Gastrocnemius medialis (tissue), 4 donors: Measurements from ENCODE around the gene GALNT17. TPM values are rescaled to one million over a fixed set of nuclear protein-coding genes. Genes with fewer than 3 reads are reported as not detected.

Experiments used
- ATAC-seq, 2 donors: fragments of 150-250 bp; one replicate each; pipeline ENCODE4 v1.9.1; 2016
- DNase-seq, 2 donors: peaks; one replicate each; pipeline ENCODE4 v3.0.0-alpha.2; 2019
- H3K27ac ChIP-seq, 4 donors: fragments of 200-600 bp; sonication (generic); 1 replicate in 1 of 4; 2 replicates in 3 of 4; pipeline ENCODE4 v1.5.1; 2016 to 2018; ENCODE audit warnings: mild to moderate bottlenecking in 2 of 4, moderate library complexity in 1 of 4
- H3K27me3 ChIP-seq, 3 donors: fragments of 200-600 bp; sonication (generic) in 2 of 3; 1 replicate in 1 of 3; 2 replicates in 2 of 3; pipeline versions ENCODE4 v1.5.1 to v1.6.0; 2016 to 2019; ENCODE audit warnings: mild to moderate bottlenecking in 1 of 3, moderate library complexity in 1 of 3
- H3K36me3 ChIP-seq, 2 donors: fragments of 200-600 bp; sonication (generic) in 1 of 2; one replicate each; pipeline ENCODE4 v1.5.1; 2017 to 2018
- H3K4me1 ChIP-seq, 2 donors: fragments of 200-600 bp; sonication (generic) in 1 of 2; one replicate each; pipeline ENCODE4 v1.5.1; 2016 to 2017; ENCODE audit warnings: mild to moderate bottlenecking in 2 of 2
- H3K4me3 ChIP-seq, 4 donors: fragments of 200-600 bp; sonication (generic) in 3 of 4; 1 replicate in 1 of 4; 2 replicates in 3 of 4; pipeline ENCODE4 v1.5.1; 2016 to 2019; ENCODE audit warnings: mild to moderate bottlenecking in 2 of 4
- H3K9me3 ChIP-seq, 3 donors: fragments of 200-600 bp; sonication (generic) in 2 of 3; 1 replicate in 1 of 3; 2 replicates in 2 of 3; pipeline ENCODE4 v1.5.1; 2016 to 2019
- CTCF ChIP-seq, 5 experiments: fragments of 450-650 bp in 3 of 5; fragments of 200-600 bp in 2 of 5; sonication (generic) in 2 of 5; IDR thresholded peaks in 4 of 5; conservative IDR thresholded peaks in 1 of 5; 1 replicate in 4 of 5; 2 replicates in 1 of 5; pipeline ENCODE4 v1.5.1; 2016 to 2019; ENCODE audit warnings: antibody characterized with exemption in 5 of 5, mild to moderate bottlenecking in 3 of 5, moderate library complexity in 3 of 5
- POLR2A ChIP-seq, 2 donors: fragments of 450-650 bp; IDR thresholded peaks; one replicate each; pipeline ENCODE4 v1.6.1; 2017; ENCODE audit warnings: antibody characterized with exemption in 2 of 2, mild to moderate bottlenecking in 2 of 2, moderate library complexity in 2 of 2
- in situ Hi-C, 4 donors: fragments of 200-750 bp; cut with MboI; loops; one replicate each; pipeline versions ENCODE4 v1.15.0 to v1.8.0; 2017; ENCODE audit warnings: low sequenced_read_pairs in 4 of 4
- intact Hi-C: fragments of 100-400 bp; cut with DNase I; formaldehyde crosslinking; loops from one replicate; pipeline ENCODE4 v1.15.1; 2023; ENCODE audit warnings: low total_unique reads
- total RNA-seq, 4 donors: library from RNA; depleted of rRNA; stranded (reverse); fragments of >200 nt; gene quantifications; one replicate each; pipeline versions ENCODE4 v1.1.0 to v1.2.3, GENCODE V29; 2016

GALNT17 gene
- total RNA-seq, 4 donors from 2014 or later: 1.9 to 13.0 (median 12.3) TPM

GRCh38 chr7:71332207-71332606 is 200.3 kb downstream of the GALNT17 start:
- TF ChIP-seq POLR2A (IDR thresholded peaks at IDR 0.05): no peak
- no peak for TF ChIP-seq CTCF (IDR thresholded peaks at IDR 0.05 in 4 of 5, conservative IDR thresholded peaks at IDR 0.05 in 1 of 5)
- Histone ChIP-seq H3K4me3 (no peak overlapping the region), H3K4me1 (peaks cover 4 to 8% of the 10 kb centered on the region in 2 donors), H3K36me3 (no peaks in the 10 kb centered on the region), H3K27ac (no peak overlapping the region), H3K9me3 (no peaks in the 10 kb centered on the region), H3K27me3 (no peaks in the 10 kb centered on the region)
- intact Hi-C loops (no loop called here), in situ Hi-C loops (no loop called here)
- ATAC-seq: no peak
- DNase-seq: no peak

DNA sequence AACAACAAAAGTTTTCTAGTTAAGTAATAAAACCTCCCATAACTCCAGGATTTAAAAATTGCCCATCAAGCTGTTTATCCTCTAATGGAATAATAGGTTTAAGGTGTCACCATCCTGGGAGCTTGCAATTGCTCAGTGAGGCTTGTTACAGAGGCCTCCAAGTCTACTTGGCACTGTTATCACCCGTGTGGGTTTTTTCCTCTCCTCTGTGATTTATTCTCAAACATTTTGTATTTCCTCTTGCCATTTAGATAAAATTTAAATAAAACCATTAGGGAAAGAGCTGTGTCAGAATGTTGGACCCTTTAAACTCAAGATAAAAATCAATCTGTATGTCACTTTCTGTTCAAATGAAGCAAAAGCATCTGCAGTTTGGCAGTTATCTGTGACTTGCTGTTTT is 202.6 kb downstream of the GALNT17 start:
- in situ Hi-C loops (no loop called here), intact Hi-C loops (no loop called here)
- DNase-seq: no peak
- TF ChIP-seq CTCF (IDR thresholded peaks at IDR 0.05 in 4 of 5, conservative IDR thresholded peaks at IDR 0.05 in 1 of 5) (no peak), POLR2A (IDR thresholded peaks at IDR 0.05) (no peak)
- H3K4me1 ChIP-seq: peaks cover 0 to under 1% of the 10 kb centered on the region in 2 donors
- no peaks in the 10 kb centered on the region for H3K27me3 ChIP-seq
- no peaks in the 10 kb centered on the region for H3K9me3 ChIP-seq
- no peaks in the 10 kb centered on the region for H3K36me3 ChIP-seq
- no peak overlapping the region for H3K4me3 ChIP-seq
- no peak for ATAC-seq
- H3K27ac ChIP-seq: no peak overlapping the region

GRCh38 chr7:71338866-71339265 is 206.9 kb downstream of the GALNT17 start:
- H3K27me3 ChIP-seq: no peaks in the 10 kb centered on the region
- no peaks in the 10 kb centered on the region for H3K9me3 ChIP-seq
- H3K4me1 ChIP-seq: no peaks in the 10 kb centered on the region
- intact Hi-C loops: no loop called here
- in situ Hi-C loops: no loop called here
- TF ChIP-seq POLR2A (IDR thresholded peaks at IDR 0.05): no peak
- TF ChIP-seq CTCF (IDR thresholded peaks at IDR 0.05 in 4 of 5, conservative IDR thresholded peaks at IDR 0.05 in 1 of 5): no peak
- no peak overlapping the region for H3K27ac ChIP-seq
- H3K4me3 ChIP-seq: no peak overlapping the region
- DNase-seq (no peak), ATAC-seq (no peak)
- no peaks in the 10 kb centered on the region for H3K36me3 ChIP-seq

GRCh38 chr7:71339924-71340323 is 208.0 kb downstream of the GALNT17 start:
- no peak overlapping the region for H3K27ac ChIP-seq
- H3K4me3 ChIP-seq: no peak overlapping the region
- DNase-seq (no peak), ATAC-seq (no peak)
- no peaks in the 10 kb centered on the region for H3K9me3 ChIP-seq
- no peaks in the 10 kb centered on the region for H3K36me3 ChIP-seq
- intact Hi-C loops (no loop called here), in situ Hi-C loops (no loop called here)
- no peaks in the 10 kb centered on the region for H3K27me3 ChIP-seq
- TF ChIP-seq POLR2A (IDR thresholded peaks at IDR 0.05): no peak
- no peak for TF ChIP-seq CTCF (IDR thresholded peaks at IDR 0.05 in 4 of 5, conservative IDR thresholded peaks at IDR 0.05 in 1 of 5)
- H3K4me1 ChIP-seq: no peaks in the 10 kb centered on the region

DNA sequence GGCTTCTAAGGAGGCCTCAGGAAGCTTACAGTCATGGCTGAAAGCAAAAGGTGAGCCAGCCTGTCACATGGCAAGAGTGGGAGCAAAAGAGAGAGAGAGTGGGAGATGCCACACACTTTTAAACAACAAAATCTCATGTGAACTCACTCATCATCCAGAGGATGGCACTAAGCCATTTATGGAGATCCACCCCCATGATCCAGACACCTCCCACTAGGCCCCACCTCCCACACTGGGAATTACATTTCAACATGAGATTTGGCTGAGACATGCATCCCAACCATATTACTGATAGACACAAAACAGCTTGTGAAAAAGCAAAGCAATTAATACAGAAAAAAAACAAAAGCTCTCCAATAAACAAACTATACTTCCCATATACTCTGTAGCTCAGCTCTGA is 210.3 kb downstream of the GALNT17 start:
- Histone ChIP-seq H3K36me3 (no peaks in the 10 kb centered on the region), H3K4me3 (no peak overlapping the region), H3K4me1 (no peaks in the 10 kb centered on the region), H3K9me3 (no peaks in the 10 kb centered on the region), H3K27me3 (no peaks in the 10 kb centered on the region), H3K27ac (no peak overlapping the region)
- in situ Hi-C loops: no loop called here
- DNase-seq: no peak
- no peak for ATAC-seq
- intact Hi-C loops: no loop called here
- TF ChIP-seq POLR2A (IDR thresholded peaks at IDR 0.05) (no peak), CTCF (IDR thresholded peaks at IDR 0.05 in 4 of 5, conservative IDR thresholded peaks at IDR 0.05 in 1 of 5) (no peak)
